ENCODE measurements around the gene ITGA2. TPM values are rescaled to one million over a fixed set of nuclear protein-coding genes. Genes with fewer than 3 reads are reported as not detected.

ITGA2 gene
- polyA plus RNA-seq, 1 donor, result 7.3 TPM

- no peak for DNase-seq
Measured at GRCh38 chr5:52988335-52989024, 672 bp upstream of the ITGA2 start.

GRCh38 chr5:52989781-52990527 lies 802 bp downstream of the ITGA2 start:
- DNase-seq, result peak; percentile 63

- no peak for DNase-seq
Measured at GRCh38 chr5:52990528-52990925, 1.4 kb downstream of the ITGA2 start.

GRCh38 chr5:52993367-52993766 lies 4.2 kb downstream of the ITGA2 start:
- DNase-seq, result no peak

- DNase-seq, result no peak
Measured at GRCh38 chr5:52994266-52994665, 5.1 kb downstream of the ITGA2 start.

GRCh38 chr5:52995095-52995494 lies 5.9 kb downstream of the ITGA2 start:
- DNase-seq, result no peak

- DNase-seq, result no peak
Measured at GRCh38 chr5:52995914-52996313, 6.8 kb downstream of the ITGA2 start.

GRCh38 chr5:52996979-52997378 lies 7.8 kb downstream of the ITGA2 start:
- DNase-seq, result no peak

- DNase-seq, result no peak
Measured at GRCh38 chr5:52997424-52997823, 8.3 kb downstream of the ITGA2 start.

- DNase-seq, result no peak
Measured at GRCh38 chr5:52998552-52999313, 9.6 kb downstream of the ITGA2 start.

- DNase-seq, result no peak
Measured at GRCh38 chr5:52999344-52999949, 10.3 kb downstream of the ITGA2 start.

GRCh38 chr5:53001541-53001940 lies 12.4 kb downstream of the ITGA2 start:
- no peak for DNase-seq

- DNase-seq, result no peak
Measured at GRCh38 chr5:53002491-53002890, 13.3 kb downstream of the ITGA2 start.

- no peak for DNase-seq
Measured at GRCh38 chr5:53003144-53003543, 14.0 kb downstream of the ITGA2 start.

- DNase-seq, result no peak
Measured at GRCh38 chr5:53006911-53007890, 18.0 kb downstream of the ITGA2 start.

- DNase-seq, result no peak
Measured at GRCh38 chr5:53008751-53009150, 19.6 kb downstream of the ITGA2 start.

GRCh38 chr5:53009816-53010215 lies 20.7 kb downstream of the ITGA2 start:
- DNase-seq, result no peak

GRCh38 chr5:53010814-53011213 lies 21.7 kb downstream of the ITGA2 start:
- DNase-seq, result no peak

GRCh38 chr5:53011233-53011632 lies 22.1 kb downstream of the ITGA2 start:
- no peak for DNase-seq

GRCh38 chr5:53013857-53014256 lies 24.7 kb downstream of the ITGA2 start:
- no peak for DNase-seq

GRCh38 chr5:53017383-53017782 lies 28.2 kb downstream of the ITGA2 start:
- no peak for DNase-seq

Data from hindlimb muscle (tissue), 1 donor.